ENCODE results near the gene RIMBP2.

The RIMBP2 gene

DNA sequence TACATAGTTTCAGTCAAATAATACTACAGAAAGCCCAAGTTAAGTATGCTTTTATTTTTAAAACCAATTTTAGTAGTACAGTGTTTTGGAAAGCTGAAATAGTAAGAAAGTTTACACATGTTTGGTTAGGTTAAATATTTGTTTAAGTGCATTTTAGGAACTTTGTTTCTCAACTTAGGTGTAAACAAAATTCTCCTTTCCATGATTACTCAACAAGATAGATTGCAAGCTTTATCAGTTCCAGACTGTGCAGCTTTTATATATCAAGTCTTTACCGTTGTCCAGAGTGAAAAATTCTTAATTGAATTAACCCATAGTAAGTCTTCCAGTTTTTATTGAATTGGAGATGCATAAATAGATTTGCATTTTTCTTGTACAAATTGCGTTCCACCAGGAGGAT, 333.3 kb downstream of the RIMBP2 start:
- H3F3A ChIP-seq (ENCODE audit: insufficient read depth, low read length): no peaks in the 10 kb centered on the region
- no peaks in the 10 kb centered on the region for H3K4me1 ChIP-seq (ENCODE audit: low read length)
- H3K4me2 ChIP-seq (ENCODE audit: low read depth, low read length): no peak overlapping the region
- DNase-seq: no peak
- no peak overlapping the region for H2AFZ ChIP-seq (ENCODE audit: low read length)
- no peak for TF ChIP-seq EZH2phosphoT487 (IDR thresholded peaks at IDR 0.05; ENCODE audit: low read length)
- no peak for TF ChIP-seq EZH2 (optimal IDR thresholded peaks at IDR 0.05; ENCODE audit: low read depth, low read length)
- TF ChIP-seq, protein P1, sequence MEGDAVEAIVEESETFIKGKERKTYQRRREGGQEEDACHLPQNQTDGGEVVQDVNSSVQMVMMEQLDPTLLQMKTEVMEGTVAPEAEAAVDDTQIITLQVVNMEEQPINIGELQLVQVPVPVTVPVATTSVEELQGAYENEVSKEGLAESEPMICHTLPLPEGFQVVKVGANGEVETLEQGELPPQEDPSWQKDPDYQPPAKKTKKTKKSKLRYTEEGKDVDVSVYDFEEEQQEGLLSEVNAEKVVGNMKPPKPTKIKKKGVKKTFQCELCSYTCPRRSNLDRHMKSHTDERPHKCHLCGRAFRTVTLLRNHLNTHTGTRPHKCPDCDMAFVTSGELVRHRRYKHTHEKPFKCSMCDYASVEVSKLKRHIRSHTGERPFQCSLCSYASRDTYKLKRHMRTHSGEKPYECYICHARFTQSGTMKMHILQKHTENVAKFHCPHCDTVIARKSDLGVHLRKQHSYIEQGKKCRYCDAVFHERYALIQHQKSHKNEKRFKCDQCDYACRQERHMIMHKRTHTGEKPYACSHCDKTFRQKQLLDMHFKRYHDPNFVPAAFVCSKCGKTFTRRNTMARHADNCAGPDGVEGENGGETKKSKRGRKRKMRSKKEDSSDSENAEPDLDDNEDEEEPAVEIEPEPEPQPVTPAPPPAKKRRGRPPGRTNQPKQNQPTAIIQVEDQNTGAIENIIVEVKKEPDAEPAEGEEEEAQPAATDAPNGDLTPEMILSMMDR (IDR thresholded peaks at IDR 0.05; ENCODE audit: low read length): no peak
- no peak overlapping the region for H3K9ac ChIP-seq (ENCODE audit: low read length)
- no peaks in the 10 kb centered on the region for H4K20me1 ChIP-seq (ENCODE audit: insufficient read depth, low read length)
- H3K4me3 ChIP-seq (ENCODE audit: low read length): no peak overlapping the region
- no peak overlapping the region for H3K27ac ChIP-seq (ENCODE audit: low read length)
- H3K9me3 ChIP-seq (replicated peaks; ENCODE audit: insufficient read depth, low read length): no peaks in the 10 kb centered on the region
- H3K9me2 ChIP-seq (replicated peaks; ENCODE audit: insufficient read depth, low read length): no peaks in the 10 kb centered on the region
- H3K36me3 ChIP-seq (replicated peaks; ENCODE audit: insufficient read depth, low read length): no peaks in the 10 kb centered on the region
- no peaks in the 10 kb centered on the region for H3K79me2 ChIP-seq (ENCODE audit: low read length)
- no peaks in the 10 kb centered on the region for H3K27me3 ChIP-seq (replicated peaks; ENCODE audit: insufficient read depth, low read length)

DNA sequence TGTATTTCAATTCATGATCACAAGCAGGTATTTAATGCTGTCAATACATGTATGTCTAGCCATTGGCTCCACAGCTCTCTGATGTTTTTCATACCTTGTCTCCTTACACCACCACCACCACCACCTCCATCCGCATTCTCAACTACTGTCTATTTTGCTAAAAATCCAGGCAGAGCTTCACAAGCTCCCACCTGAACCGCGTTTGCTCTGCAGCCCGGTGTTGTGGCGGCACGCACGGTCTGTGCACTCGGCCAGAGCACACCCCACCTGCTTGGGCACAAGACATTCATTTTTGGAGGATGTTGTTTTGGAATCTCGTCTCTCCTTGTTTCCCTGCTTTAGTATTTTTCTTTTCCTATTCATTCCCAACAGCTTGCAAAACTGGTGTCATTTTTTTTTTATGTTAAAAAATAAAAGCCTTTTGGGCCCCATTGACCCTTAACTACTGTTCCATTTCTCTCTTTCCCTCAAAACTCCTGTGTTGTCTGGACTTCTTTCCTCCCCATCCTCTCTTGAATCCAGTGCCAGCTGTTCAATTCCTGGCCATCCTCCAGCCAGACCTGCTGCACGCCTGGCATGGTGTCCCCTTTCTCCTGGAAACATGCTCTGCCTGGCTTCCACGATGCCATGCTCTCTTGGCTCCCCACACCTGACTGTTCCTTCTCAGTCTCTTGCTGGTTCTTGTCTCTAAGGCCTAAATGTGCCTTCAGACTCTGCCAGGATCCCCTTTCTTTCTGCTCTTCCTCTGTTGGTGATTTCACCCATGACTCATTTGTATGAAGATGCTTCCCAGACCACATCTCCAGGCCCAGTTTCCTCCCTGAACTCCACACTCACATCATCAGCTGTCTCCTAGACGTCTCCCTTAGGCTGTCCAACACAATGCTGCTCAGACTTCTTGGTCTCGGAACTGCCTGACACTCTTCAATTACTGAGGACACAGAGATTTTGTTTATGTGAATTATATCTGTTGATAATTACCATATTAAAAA, 340.5 kb downstream of the RIMBP2 start:
- Histone ChIP-seq H2AFZ (ENCODE audit: low read length) (no peak overlapping the region), H3K4me1 (ENCODE audit: low read length) (no peaks in the 10 kb centered on the region), H3F3A (ENCODE audit: insufficient read depth, low read length) (no peaks in the 10 kb centered on the region), H3K9me3 (replicated peaks; ENCODE audit: insufficient read depth, low read length) (no peaks in the 10 kb centered on the region), H3K9me2 (replicated peaks; ENCODE audit: insufficient read depth, low read length) (no peaks in the 10 kb centered on the region), H3K27ac (ENCODE audit: low read length) (no peak overlapping the region), H3K4me3 (ENCODE audit: low read length) (no peak overlapping the region), H3K36me3 (replicated peaks; ENCODE audit: insufficient read depth, low read length) (no peaks in the 10 kb centered on the region), H3K4me2 (ENCODE audit: low read depth, low read length) (no peak overlapping the region), H4K20me1 (ENCODE audit: insufficient read depth, low read length) (no peaks in the 10 kb centered on the region), H3K27me3 (replicated peaks; ENCODE audit: insufficient read depth, low read length) (no peaks in the 10 kb centered on the region), H3K79me2 (ENCODE audit: low read length) (no peaks in the 10 kb centered on the region), H3K9ac (ENCODE audit: low read length) (no peak overlapping the region)
- no peak for DNase-seq
- no peak for TF ChIP-seq EZH2phosphoT487 (IDR thresholded peaks at IDR 0.05; ENCODE audit: low read length)
- no peak for TF ChIP-seq EZH2 (optimal IDR thresholded peaks at IDR 0.05; ENCODE audit: low read depth, low read length)

DNA sequence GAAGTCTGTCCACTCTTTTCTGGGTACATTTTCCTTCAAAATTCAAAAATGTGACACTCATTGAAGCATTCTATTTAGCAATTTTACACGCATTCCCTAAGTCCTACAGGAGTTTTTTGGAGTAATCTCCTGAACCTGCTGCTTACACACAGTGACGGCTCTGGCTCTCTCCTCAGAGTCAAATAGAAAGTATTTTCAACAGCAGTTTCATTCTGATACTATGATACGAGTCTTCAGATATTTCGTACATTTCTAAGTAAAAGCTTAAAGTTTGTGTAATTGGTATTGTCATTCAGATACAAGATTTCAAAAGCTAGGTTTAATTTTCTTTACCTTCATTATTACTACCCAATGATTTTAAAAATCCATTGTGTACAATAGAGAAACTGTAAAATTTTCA, 342.0 kb downstream of the RIMBP2 start:
- H3K27me3 ChIP-seq (replicated peaks; ENCODE audit: insufficient read depth, low read length): no peaks in the 10 kb centered on the region
- TF ChIP-seq EZH2 (optimal IDR thresholded peaks at IDR 0.05; ENCODE audit: low read depth, low read length): no peak
- no peak for TF ChIP-seq EZH2phosphoT487 (IDR thresholded peaks at IDR 0.05; ENCODE audit: low read length)
- TF ChIP-seq, protein P1 (IDR thresholded peaks at IDR 0.05; ENCODE audit: low read length): no peak

DNA sequence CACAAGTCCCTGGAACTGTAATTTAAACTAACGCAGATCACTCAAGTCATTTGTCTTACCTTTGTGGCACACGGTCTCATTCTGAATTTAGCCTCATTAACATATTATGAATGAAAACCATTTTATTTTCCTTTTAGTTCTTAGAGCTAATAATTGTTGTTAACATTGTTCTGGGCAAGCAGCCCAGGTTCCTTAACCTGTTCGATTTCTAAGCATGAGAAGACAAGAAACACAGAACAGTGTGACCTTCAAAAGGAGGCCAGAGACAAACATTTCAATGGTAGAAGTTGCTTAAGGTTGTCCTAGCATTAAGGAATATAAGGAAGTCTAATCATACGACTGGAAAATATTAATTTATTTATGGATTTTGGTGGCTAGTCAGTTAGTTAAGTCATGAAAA, 343.2 kb downstream of the RIMBP2 start:
- Histone ChIP-seq H3K27me3 (replicated peaks; ENCODE audit: insufficient read depth, low read length) (no peaks in the 10 kb centered on the region; the same call in 1 of the 2 replicates), H3K4me1 (ENCODE audit: low read length) (no peaks in the 10 kb centered on the region), H3K9me3 (replicated peaks; ENCODE audit: insufficient read depth, low read length) (no peaks in the 10 kb centered on the region), H3K36me3 (replicated peaks; ENCODE audit: insufficient read depth, low read length) (no peaks in the 10 kb centered on the region), H3K79me2 (ENCODE audit: low read length) (no peaks in the 10 kb centered on the region), H4K20me1 (ENCODE audit: insufficient read depth, low read length) (no peaks in the 10 kb centered on the region), H3K4me3 (ENCODE audit: low read length) (no peak overlapping the region), H3K4me2 (ENCODE audit: low read depth, low read length) (no peak overlapping the region), H3K27ac (ENCODE audit: low read length) (no peak overlapping the region), H2AFZ (ENCODE audit: low read length) (no peak overlapping the region), H3F3A (ENCODE audit: insufficient read depth, low read length) (no peaks in the 10 kb centered on the region), H3K9me2 (replicated peaks; ENCODE audit: insufficient read depth, low read length) (no peaks in the 10 kb centered on the region), H3K9ac (ENCODE audit: low read length) (no peak overlapping the region)
- no peak for DNase-seq
- TF ChIP-seq EZH2 (optimal IDR thresholded peaks at IDR 0.05; ENCODE audit: low read depth, low read length) (no peak), EZH2phosphoT487 (IDR thresholded peaks at IDR 0.05; ENCODE audit: low read length) (no peak)

More for the DNA sequence above, 342.0 kb downstream of the RIMBP2 start:
- Histone ChIP-seq H3F3A (ENCODE audit: insufficient read depth, low read length) (no peaks in the 10 kb centered on the region), H3K4me2 (ENCODE audit: low read depth, low read length) (no peak overlapping the region), H3K27ac (ENCODE audit: low read length) (no peak overlapping the region), H3K9me3 (replicated peaks; ENCODE audit: insufficient read depth, low read length) (no peaks in the 10 kb centered on the region), H3K4me3 (ENCODE audit: low read length) (no peak overlapping the region), H2AFZ (ENCODE audit: low read length) (no peak overlapping the region), H3K4me1 (ENCODE audit: low read length) (no peaks in the 10 kb centered on the region), H3K79me2 (ENCODE audit: low read length) (no peaks in the 10 kb centered on the region), H3K9ac (ENCODE audit: low read length) (no peak overlapping the region), H4K20me1 (ENCODE audit: insufficient read depth, low read length) (no peaks in the 10 kb centered on the region), H3K9me2 (replicated peaks; ENCODE audit: insufficient read depth, low read length) (no peaks in the 10 kb centered on the region), H3K36me3 (replicated peaks; ENCODE audit: insufficient read depth, low read length) (no peaks in the 10 kb centered on the region)
- no peak for DNase-seq
